Prostate gland (tissue), 2 donors: ENCODE measurements around the gene SCYGR7.
"Not testable (repeated sequence)": the region's sequence is repeated elsewhere in the genome, so short reads cannot be mapped to it uniquely, and the experiment has no call there.

Source experiments
- CTCF ChIP-seq, 4 experiments: fragments of 200-600 bp in 2 of 4; fragments of 450-650 bp in 2 of 4; sonication (generic) in 2 of 4; IDR thresholded peaks; 1 replicate in 3 of 4; 2 replicates in 1 of 4; pipeline ENCODE4 v1.5.1; 2016 to 2019; ENCODE audit warnings: antibody characterized with exemption in 4 of 4, mild to moderate bottlenecking in 2 of 4, moderate library complexity in 2 of 4
- POLR2A ChIP-seq: fragments of 450-650 bp; IDR thresholded peaks from one replicate; pipeline ENCODE4 v1.6.1; 2016; ENCODE audit warnings: antibody characterized with exemption, mild to moderate bottlenecking
- POLR2AphosphoS5 ChIP-seq: sonication (generic); formaldehyde crosslinking; IDR thresholded peaks from one replicate; pipeline ENCODE4 v1.6.1; 2017; ENCODE audit warnings: antibody characterized with exemption

DNA sequence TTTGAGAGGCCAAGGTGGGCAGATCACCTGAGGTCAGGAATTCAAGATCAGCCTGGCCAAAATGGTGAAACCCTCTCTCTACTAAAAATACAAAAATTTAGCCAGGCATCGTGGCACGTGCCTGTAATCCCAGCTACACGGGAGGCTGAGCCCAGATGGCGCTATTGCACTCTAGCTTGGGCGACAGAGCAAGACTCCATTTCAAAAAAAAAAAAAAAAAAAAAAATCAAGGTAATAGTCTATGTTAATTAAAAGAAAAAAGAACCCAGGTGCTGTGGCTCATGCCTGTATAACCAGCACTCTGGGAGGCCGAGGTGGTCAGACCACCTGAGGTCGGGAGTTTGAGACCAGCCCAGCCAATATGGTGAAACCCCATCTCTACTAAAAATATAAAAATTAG is 12.6 kb downstream of the SCYGR7 start:
- not testable (repeated sequence) for TF ChIP-seq CTCF (IDR thresholded peaks at IDR 0.05); POLR2A; POLR2AphosphoS5
